WTC11 (cell line): Measurements from ENCODE around the gene MAGI3. TPM values are rescaled to one million over a fixed set of nuclear protein-coding genes. Genes with fewer than 3 reads are reported as not detected.

Experiments
- ATAC-seq: fragments of 200-7000 bp; cut with Tn5 transposase; 2 replicates; pipeline ENCODE4 v1.10.0; 2021; ENCODE audit warnings: mild to moderate bottlenecking, moderate library complexity
- CTCF ChIA-PET: fragments of 300-600 bp; sonication (Branson Sonifier 250); formaldehyde crosslinking; loops from one replicate; lab custom pipeline; 2021; ENCODE audit warnings: antibody characterized with exemption; lab: Charles Lee
- POLR2A ChIA-PET: fragments of 350-600 bp; sonication (Branson Sonifier 250); formaldehyde crosslinking; loops from one replicate; lab custom pipeline; 2021; ENCODE audit warnings: antibody characterized with exemption; lab: Charles Lee
- DNase-seq: peaks from one replicate; pipeline ENCODE4 v3.0.0; 2021; ENCODE audit warnings: low spot score
- H3K27ac Mint-ChIP-seq: 2 replicates; pipeline ENCODE4 v1.8.0; 2021; ENCODE audit warnings: mixed read lengths
- H3K27me3 Mint-ChIP-seq: 2 replicates; pipeline ENCODE4 v1.8.0; 2021; ENCODE audit warnings: low read depth, mild to moderate bottlenecking, moderate library complexity, mixed read lengths
- H3K36me3 Mint-ChIP-seq: 2 replicates; pipeline ENCODE4 v1.8.0; 2021; ENCODE audit warnings: mixed read lengths
- H3K4me1 Mint-ChIP-seq: 2 replicates; pipeline ENCODE4 v1.8.0; 2022; ENCODE audit warnings: mixed read lengths
- H3K4me3 Mint-ChIP-seq: 2 replicates; pipeline ENCODE4 v1.8.0; 2021; ENCODE audit warnings: mild to moderate bottlenecking, moderate library complexity, mixed read lengths
- H3K9me3 Mint-ChIP-seq: 2 replicates; pipeline ENCODE4 v1.8.0; 2021; ENCODE audit warnings: mixed read lengths
- ATF2 ChIP-seq: sonication (generic); formaldehyde crosslinking; IDR thresholded peaks from 2 replicates; pipeline ENCODE4 v1.8.1; 2022; ENCODE audit warnings: low read depth, missing genetic modification reagents, borderline replicate concordance
- E2F5 ChIP-seq: sonication (generic); formaldehyde crosslinking; IDR thresholded peaks from 2 replicates; pipeline ENCODE4 v1.8.1; 2022; ENCODE audit warnings: mild to moderate bottlenecking, moderate library complexity, missing genetic modification reagents
- FOXK1 ChIP-seq: sonication (generic); formaldehyde crosslinking; IDR thresholded peaks from 2 replicates; pipeline ENCODE4 v1.8.0; 2022; ENCODE audit warnings: mild to moderate bottlenecking, moderate library complexity, missing genetic modification reagents
- GABPB1 ChIP-seq: sonication (generic); formaldehyde crosslinking; IDR thresholded peaks from 2 replicates; pipeline ENCODE4 v1.8.1; 2023; ENCODE audit warnings: mild to moderate bottlenecking, missing genetic modification reagents
- IRF1 ChIP-seq: sonication (generic); formaldehyde crosslinking; IDR thresholded peaks from 2 replicates; pipeline ENCODE4 v1.8.0; 2023; ENCODE audit warnings: missing genetic modification reagents
- MYBL2 ChIP-seq: sonication (generic); formaldehyde crosslinking; IDR thresholded peaks from 2 replicates; pipeline ENCODE4 v1.8.1; 2023; ENCODE audit warnings: mild to moderate bottlenecking, moderate library complexity, missing genetic modification reagents
- SMAD4 ChIP-seq: sonication (generic); formaldehyde crosslinking; IDR thresholded peaks from 2 replicates; pipeline ENCODE4 v1.8.0; 2022; ENCODE audit warnings: mild to moderate bottlenecking, missing genetic modification reagents
- TCF7 ChIP-seq: sonication (generic); formaldehyde crosslinking; IDR thresholded peaks from 2 replicates; pipeline ENCODE4 v1.8.0; 2022; ENCODE audit warnings: mild to moderate bottlenecking, low read depth, missing genetic modification reagents, moderate library complexity
- TEAD1 ChIP-seq: sonication (generic); formaldehyde crosslinking; IDR thresholded peaks from 2 replicates; pipeline ENCODE4 v1.8.0; 2022; ENCODE audit warnings: mild to moderate bottlenecking, missing genetic modification reagents
- TEAD4 ChIP-seq: sonication (generic); formaldehyde crosslinking; IDR thresholded peaks from 2 replicates; pipeline ENCODE4 v1.8.0; 2022; ENCODE audit warnings: mild to moderate bottlenecking, missing genetic modification reagents
- USF2 ChIP-seq: sonication (generic); formaldehyde crosslinking; IDR thresholded peaks from 2 replicates; pipeline ENCODE4 v1.8.1; 2023; ENCODE audit warnings: mild to moderate bottlenecking, missing genetic modification reagents, moderate library complexity
- ZNF423 ChIP-seq: fragments of 250-450 bp; sonication (Bioruptor Pico); IDR thresholded peaks from 2 replicates; pipeline ENCODE4 v2.1.2; 2022; ENCODE audit warnings: mild to moderate bottlenecking, moderate library complexity
- total RNA-seq: library from RNA; stranded (reverse); gene quantifications from 3 replicates; pipeline ENCODE4 v1.2.3, GENCODE V29; 2021
- TF ChIP-seq, protein P1 (sequence below): fragments of 250-450 bp; sonication (Bioruptor Pico); IDR thresholded peaks from 2 replicates; pipeline ENCODE4 v1.9.0; 2021; ENCODE audit warnings: moderate library complexity, mild to moderate bottlenecking, inconsistent platforms, borderline replicate concordance
- TF ChIP-seq, protein P2 (sequence below): fragments of 250-450 bp; sonication (Bioruptor Pico); IDR thresholded peaks from 2 replicates; pipeline ENCODE4 v1.8.0; 2021; ENCODE audit warnings: mild to moderate bottlenecking
- TF ChIP-seq, protein P3 (sequence below): sonication (generic); formaldehyde crosslinking; IDR thresholded peaks from 2 replicates; pipeline ENCODE4 v1.8.0; 2022; ENCODE audit warnings: mild to moderate bottlenecking, missing genetic modification reagents
- TF ChIP-seq, protein P4 (sequence below): fragments of 250-450 bp; sonication (Bioruptor Pico); IDR thresholded peaks from 2 replicates; pipeline ENCODE4 v2.1.2; 2022; ENCODE audit warnings: mild to moderate bottlenecking, moderate library complexity
- TF ChIP-seq, protein P5 (sequence below): sonication (generic); formaldehyde crosslinking; IDR thresholded peaks from 2 replicates; pipeline ENCODE4 v1.8.0; 2022; ENCODE audit warnings: missing genetic modification reagents

MAGI3 gene
- total RNA-seq, 1 experiment from 2014 or later, result 9.7 TPM

- H3K27ac Mint-ChIP-seq, result peak overlapping the region; percentile 64; the same call in 1 of the 2 replicates
- H3K36me3 Mint-ChIP-seq, result no peaks in the 10 kb centered on the region
- no peak; the same call in 1 of the 2 replicates for ATAC-seq
- H3K27me3 Mint-ChIP-seq, result no peaks in the 10 kb centered on the region
- H3K9me3 Mint-ChIP-seq, result no peaks in the 10 kb centered on the region
- POLR2A ChIA-PET, result interaction anchor here (0.6 kb wide), 1 partner anchor 533 kb away, joined by 3 read pairs; no protein-coding TSS in a partner anchor
- no peak overlapping the region for H3K4me3 Mint-ChIP-seq
- TF ChIP-seq TEAD1 (CRISPR knock-in tag), result no peak
- TF ChIP-seq FOXK1 (CRISPR knock-in tag), result no peak
- TF ChIP-seq, protein P1, sequence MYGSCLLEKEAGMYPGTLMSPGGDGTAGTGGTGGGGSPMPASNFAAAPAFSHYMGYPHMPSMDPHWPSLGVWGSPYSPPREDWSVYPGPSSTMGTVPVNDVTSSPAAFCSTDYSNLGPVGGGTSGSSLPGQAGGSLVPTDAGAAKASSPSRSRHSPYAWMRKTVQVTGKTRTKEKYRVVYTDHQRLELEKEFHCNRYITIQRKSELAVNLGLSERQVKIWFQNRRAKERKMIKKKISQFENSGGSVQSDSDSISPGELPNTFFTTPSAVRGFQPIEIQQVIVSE (CRISPR knock-in tag), result no peak
- TF ChIP-seq, protein P2, sequence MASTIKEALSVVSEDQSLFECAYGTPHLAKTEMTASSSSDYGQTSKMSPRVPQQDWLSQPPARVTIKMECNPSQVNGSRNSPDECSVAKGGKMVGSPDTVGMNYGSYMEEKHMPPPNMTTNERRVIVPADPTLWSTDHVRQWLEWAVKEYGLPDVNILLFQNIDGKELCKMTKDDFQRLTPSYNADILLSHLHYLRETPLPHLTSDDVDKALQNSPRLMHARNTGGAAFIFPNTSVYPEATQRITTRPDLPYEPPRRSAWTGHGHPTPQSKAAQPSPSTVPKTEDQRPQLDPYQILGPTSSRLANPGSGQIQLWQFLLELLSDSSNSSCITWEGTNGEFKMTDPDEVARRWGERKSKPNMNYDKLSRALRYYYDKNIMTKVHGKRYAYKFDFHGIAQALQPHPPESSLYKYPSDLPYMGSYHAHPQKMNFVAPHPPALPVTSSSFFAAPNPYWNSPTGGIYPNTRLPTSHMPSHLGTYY (CRISPR knock-in tag), result no peak
- no peak for TF ChIP-seq SMAD4 (CRISPR knock-in tag)
- no peak for TF ChIP-seq E2F5 (CRISPR knock-in tag)
- TF ChIP-seq ZNF423 (CRISPR knock-in tag), result no peak
- TF ChIP-seq TCF7 (CRISPR knock-in tag), result no peak
- no peak for TF ChIP-seq MYBL2 (CRISPR knock-in tag)
- TF ChIP-seq, protein P3, sequence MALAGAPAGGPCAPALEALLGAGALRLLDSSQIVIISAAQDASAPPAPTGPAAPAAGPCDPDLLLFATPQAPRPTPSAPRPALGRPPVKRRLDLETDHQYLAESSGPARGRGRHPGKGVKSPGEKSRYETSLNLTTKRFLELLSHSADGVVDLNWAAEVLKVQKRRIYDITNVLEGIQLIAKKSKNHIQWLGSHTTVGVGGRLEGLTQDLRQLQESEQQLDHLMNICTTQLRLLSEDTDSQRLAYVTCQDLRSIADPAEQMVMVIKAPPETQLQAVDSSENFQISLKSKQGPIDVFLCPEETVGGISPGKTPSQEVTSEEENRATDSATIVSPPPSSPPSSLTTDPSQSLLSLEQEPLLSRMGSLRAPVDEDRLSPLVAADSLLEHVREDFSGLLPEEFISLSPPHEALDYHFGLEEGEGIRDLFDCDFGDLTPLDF (CRISPR knock-in tag), result no peak
- TF ChIP-seq, protein P4, sequence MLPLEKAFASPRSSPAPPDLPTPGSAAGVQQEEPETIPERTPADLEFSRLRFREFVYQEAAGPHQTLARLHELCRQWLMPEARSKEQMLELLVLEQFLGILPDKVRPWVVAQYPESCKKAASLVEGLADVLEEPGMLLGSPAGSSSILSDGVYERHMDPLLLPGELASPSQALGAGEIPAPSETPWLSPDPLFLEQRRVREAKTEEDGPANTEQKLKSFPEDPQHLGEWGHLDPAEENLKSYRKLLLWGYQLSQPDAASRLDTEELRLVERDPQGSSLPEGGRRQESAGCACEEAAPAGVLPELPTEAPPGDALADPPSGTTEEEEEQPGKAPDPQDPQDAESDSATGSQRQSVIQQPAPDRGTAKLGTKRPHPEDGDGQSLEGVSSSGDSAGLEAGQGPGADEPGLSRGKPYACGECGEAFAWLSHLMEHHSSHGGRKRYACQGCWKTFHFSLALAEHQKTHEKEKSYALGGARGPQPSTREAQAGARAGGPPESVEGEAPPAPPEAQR (CRISPR knock-in tag), result no peak
- TF ChIP-seq ATF2 (CRISPR knock-in tag), result no peak
- no peak for TF ChIP-seq USF2 (CRISPR knock-in tag)
- CTCF ChIA-PET, result interaction anchor here (1.5 kb wide), 1 partner anchor 541 kb away, joined by 5 read pairs; no protein-coding TSS in a partner anchor
- peaks cover 13% of the 10 kb centered on the region for H3K4me1 Mint-ChIP-seq
- DNase-seq, result no peak
Measured at GRCh38 chr1:113681596-113682337, 291.5 kb downstream of the MAGI3 start.

GRCh38 chr1:113683384-113684152 is 293.3 kb downstream of the MAGI3 start:
- no peak for ATAC-seq
- CTCF ChIA-PET, result interaction anchor here (1.2 to 1.3 kb wide), 2 partner anchors 31 to 230 kb away, joined by 3 read pairs; no protein-coding TSS in a partner anchor
- TF ChIP-seq IRF1 (CRISPR knock-in tag) (no peak), SMAD4 (CRISPR knock-in tag) (no peak), E2F5 (CRISPR knock-in tag) (no peak), TEAD1 (CRISPR knock-in tag) (no peak), TEAD4 (CRISPR knock-in tag) (no peak), GABPB1 (CRISPR knock-in tag) (no peak)
- TF ChIP-seq, protein P5, sequence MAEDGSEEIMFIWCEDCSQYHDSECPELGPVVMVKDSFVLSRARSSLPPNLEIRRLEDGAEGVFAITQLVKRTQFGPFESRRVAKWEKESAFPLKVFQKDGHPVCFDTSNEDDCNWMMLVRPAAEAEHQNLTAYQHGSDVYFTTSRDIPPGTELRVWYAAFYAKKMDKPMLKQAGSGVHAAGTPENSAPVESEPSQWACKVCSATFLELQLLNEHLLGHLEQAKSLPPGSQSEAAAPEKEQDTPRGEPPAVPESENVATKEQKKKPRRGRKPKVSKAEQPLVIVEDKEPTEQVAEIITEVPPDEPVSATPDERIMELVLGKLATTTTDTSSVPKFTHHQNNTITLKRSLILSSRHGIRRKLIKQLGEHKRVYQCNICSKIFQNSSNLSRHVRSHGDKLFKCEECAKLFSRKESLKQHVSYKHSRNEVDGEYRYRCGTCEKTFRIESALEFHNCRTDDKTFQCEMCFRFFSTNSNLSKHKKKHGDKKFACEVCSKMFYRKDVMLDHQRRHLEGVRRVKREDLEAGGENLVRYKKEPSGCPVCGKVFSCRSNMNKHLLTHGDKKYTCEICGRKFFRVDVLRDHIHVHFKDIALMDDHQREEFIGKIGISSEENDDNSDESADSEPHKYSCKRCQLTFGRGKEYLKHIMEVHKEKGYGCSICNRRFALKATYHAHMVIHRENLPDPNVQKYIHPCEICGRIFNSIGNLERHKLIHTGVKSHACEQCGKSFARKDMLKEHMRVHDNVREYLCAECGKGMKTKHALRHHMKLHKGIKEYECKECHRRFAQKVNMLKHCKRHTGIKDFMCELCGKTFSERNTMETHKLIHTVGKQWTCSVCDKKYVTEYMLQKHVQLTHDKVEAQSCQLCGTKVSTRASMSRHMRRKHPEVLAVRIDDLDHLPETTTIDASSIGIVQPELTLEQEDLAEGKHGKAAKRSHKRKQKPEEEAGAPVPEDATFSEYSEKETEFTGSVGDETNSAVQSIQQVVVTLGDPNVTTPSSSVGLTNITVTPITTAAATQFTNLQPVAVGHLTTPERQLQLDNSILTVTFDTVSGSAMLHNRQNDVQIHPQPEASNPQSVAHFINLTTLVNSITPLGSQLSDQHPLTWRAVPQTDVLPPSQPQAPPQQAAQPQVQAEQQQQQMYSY, result no peak

More at GRCh38 chr1:113683384-113684152, 293.3 kb downstream of the MAGI3 start:
- Mint-ChIP-seq H3K36me3 (no peaks in the 10 kb centered on the region), H3K27me3 (no peaks in the 10 kb centered on the region), H3K9me3 (no peaks in the 10 kb centered on the region), H3K27ac (no peak overlapping the region; the same call in 1 of the 2 replicates), H3K4me1 (peaks cover 13% of the 10 kb centered on the region), H3K4me3 (no peak overlapping the region)
- POLR2A ChIA-PET, result no interaction called here
- DNase-seq, result no peak
